A549 treated with Mapracorat at 1 μM for 4 hours (cell line): ENCODE data around the gene MOCS3. TPM values are rescaled to one million over a fixed set of nuclear protein-coding genes. Genes with fewer than 3 reads are reported as not detected.

ENCODE experiments used
- total RNA-seq: library from RNA; stranded (reverse); fragments of 200-300 nt; extraction: Qiagen RNA extraction; gene quantifications from 5 replicates; pipeline ENCODE4 v1.2.3, GENCODE V29; 2022

The MOCS3 gene, protein sequence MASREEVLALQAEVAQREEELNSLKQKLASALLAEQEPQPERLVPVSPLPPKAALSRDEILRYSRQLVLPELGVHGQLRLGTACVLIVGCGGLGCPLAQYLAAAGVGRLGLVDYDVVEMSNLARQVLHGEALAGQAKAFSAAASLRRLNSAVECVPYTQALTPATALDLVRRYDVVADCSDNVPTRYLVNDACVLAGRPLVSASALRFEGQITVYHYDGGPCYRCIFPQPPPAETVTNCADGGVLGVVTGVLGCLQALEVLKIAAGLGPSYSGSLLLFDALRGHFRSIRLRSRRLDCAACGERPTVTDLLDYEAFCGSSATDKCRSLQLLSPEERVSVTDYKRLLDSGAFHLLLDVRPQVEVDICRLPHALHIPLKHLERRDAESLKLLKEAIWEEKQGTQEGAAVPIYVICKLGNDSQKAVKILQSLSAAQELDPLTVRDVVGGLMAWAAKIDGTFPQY
- total RNA-seq: 5.7 to 6.4 TPM (median 6.2 TPM) in 5 replicates

DNA sequence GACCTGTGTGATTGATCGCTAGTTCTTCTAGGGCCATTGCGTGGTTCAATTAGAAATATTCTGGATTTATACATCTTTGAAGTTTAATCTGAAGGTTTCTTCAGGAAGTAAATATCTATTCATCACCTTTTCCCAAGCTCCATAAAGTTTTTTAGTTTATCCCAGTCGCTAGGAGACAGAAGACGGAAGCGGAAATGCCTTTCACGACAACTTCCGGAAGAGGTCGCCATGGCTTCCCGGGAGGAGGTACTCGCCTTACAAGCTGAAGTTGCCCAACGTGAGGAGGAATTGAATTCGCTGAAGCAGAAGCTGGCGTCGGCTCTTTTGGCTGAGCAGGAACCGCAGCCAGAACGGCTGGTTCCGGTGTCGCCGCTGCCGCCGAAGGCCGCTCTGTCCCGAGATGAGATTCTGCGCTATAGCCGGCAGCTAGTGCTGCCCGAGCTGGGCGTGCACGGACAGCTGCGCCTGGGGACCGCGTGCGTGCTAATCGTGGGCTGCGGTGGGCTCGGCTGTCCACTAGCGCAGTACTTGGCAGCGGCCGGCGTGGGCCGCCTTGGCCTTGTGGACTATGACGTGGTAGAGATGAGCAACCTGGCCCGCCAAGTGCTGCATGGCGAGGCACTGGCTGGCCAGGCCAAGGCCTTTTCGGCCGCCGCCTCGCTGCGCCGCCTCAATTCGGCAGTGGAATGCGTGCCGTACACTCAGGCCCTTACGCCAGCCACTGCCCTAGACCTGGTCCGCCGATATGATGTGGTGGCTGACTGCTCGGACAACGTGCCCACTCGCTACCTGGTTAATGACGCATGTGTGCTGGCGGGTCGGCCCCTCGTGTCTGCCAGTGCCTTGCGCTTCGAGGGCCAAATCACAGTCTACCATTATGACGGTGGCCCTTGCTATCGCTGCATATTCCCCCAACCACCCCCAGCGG is at the start of gene MOCS3:
TSS of gene MOCS3 (plus strand) at position 204 of the 928 bp plus-strand sequence. CDS start at position 229, 25 bp downstream.

DNA sequence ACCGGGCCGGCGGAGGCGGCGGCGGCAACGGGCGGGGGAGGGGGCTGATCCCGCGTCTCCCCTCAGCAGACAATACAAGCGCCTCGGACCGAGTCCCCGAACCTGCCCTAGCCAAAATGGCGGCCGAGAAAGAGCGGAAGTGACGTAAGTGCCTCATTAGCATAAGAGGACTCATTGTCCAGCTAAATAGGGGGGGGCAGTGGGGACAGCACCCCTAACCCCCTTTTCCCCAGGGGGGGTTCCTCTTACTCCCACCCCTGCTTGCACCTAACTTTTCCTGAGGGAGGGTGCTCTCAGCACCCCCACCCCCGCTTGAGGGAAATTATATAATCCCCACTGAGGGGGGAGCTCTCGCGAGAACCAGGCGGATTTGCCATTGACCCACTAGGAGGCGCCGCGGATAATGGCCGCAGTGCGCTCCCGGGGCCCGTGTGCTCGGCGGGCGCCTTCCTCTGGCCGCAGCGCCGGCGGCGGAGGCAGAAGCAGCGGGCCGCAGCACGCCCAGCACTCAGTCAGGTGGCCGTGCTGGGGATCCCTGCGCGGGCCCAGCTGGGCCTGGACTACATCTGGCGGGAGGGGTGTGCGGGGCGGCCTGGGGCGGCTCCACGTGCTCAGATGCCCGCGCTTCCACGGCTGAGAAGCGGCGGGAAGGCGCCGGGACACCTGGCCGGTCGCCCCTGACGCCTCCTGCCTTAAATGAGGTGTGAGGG is 27.2 kb upstream of the MOCS3 start, which contains the start of gene ADNP:
TSS of gene ADNP (minus strand) at position 132 of the 710 bp plus-strand sequence. CDS start 27,441 bp downstream, outside the sequence.

DNA sequence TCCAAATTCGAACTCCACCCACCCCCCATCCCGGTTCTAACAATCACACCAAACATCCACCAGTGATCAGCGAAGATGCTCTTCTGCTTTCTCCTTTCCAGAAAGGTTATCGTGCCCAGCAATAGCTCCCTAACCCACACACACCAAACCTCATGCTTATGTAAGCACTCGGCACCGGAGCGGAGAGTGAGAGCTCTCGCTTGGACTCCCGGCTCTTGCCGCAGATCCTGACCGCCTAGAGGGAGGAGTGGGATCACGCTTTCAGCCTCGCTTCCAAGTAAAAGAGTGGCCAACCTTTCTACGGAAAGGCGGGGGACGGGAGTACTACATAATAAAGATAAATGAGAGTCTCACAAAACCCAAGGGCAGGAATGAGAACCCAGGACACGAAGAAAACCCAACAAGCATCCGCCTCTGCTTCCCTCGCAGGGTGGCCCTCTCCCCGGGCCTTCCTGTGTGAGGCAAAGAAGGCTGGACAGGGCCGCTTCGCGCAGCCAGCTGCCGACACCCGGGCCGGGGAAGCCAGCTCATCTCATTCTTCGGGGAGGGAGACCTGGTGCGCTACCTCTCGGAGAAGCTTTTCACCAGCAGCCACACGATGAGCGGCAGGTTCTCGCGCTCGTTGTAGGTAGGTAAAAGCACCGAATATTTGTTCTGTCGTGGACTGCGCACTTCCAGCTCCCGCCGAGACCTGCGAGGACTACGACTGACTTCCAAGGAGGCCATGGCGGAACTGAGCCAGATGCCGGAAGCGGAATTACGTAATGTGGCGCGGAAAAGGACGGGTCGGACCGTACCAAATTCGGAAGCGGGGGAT is 612 bp upstream of the MOCS3 start, which contains the start of gene DPM1:
TSS of gene DPM1 (minus strand) at position 735 of the 817 bp plus-strand sequence. CDS start at position 726, 9 bp downstream.

Other genes with a start within 250 kb of the MOCS3 start
- gene PARD6B, start 227.2 kb upstream of the MOCS3 start, total RNA-seq: 2.9 to 4.7 TPM (median 3.5 TPM) in 5 replicates
- gene BCAS4, start 163.8 kb upstream of the MOCS3 start, total RNA-seq: 26.5 to 34.5 TPM (median 30.7 TPM) in 5 replicates
- gene ADNP, start 27.4 kb upstream of the MOCS3 start, total RNA-seq: 39.0 to 49.3 TPM (median 41.4 TPM) in 5 replicates
- 69.7 to 94.8 TPM (median 72.2 TPM) in 5 replicates for gene DPM1, start 286 bp upstream of the MOCS3 start, total RNA-seq
- gene KCNG1, start 64.3 kb downstream of the MOCS3 start, total RNA-seq: 20.9 to 32.3 TPM (median 24.0 TPM) in 5 replicates